ENCODE measurements around the gene HLA-DPB1. TPM values are rescaled to one million over a fixed set of nuclear protein-coding genes. Genes with fewer than 3 reads are reported as not detected.

HLA-DPB1 gene
- total RNA-seq, 1 donor from 2014 or later = 5.5 TPM

DNA sequence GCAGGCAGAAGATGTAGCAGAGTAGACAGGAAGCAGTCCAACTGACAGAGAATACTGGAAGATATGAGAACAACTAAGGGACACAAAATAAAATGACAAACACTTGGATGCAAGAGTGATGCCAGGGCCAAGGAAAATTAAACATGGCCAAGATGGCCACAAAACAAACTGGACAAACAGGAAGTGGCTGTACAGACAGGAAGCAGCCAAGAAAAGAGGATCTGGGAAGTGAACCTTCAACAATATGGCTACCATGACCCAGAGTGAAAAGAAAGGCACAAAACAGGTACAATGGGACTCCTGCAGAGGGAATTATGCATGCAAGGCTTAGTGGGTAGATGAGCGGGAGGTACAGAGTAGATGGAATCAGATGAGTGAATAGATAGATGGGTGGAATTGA is 29.1 kb downstream of the HLA-DPB1 start:
- no peak for DNase-seq (ENCODE audit: extremely low spot score, unreplicated experiment)
- Mint-ChIP-seq H3K36me3 (ENCODE audit: unreplicated experiment) (no peaks in the 10 kb centered on the region), H3K27me3 (ENCODE audit: unreplicated experiment) (peaks cover 65% of the 10 kb centered on the region), H3K27ac (ENCODE audit: unreplicated experiment) (no peak overlapping the region), H3K9me3 (ENCODE audit: unreplicated experiment) (peaks cover 18% of the 10 kb centered on the region), H3K4me3 (ENCODE audit: unreplicated experiment) (no peak overlapping the region), H3K4me1 (ENCODE audit: unreplicated experiment) (no peaks in the 10 kb centered on the region)
- TF ChIP-seq CTCF (IDR thresholded peaks at IDR 0.05) = no peak

DNA sequence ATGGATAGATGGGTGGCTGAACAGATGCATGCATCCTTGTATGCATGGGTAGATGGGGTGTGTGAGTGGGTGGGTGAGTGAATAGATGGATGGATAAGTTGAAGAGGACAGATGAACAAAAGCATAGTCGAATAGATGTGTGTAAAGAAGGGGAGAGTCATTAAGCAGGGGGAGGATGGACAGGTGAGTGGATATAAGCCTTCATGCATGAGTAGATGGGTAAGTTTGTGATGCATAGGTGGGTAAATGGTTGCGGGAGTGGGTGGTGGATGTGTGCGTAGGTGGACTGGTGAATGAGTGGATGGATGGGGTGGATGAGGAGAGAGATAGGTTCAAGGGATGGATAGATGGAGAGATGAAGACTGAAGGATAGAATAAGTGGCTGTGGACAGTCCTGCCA is 29.6 kb downstream of the HLA-DPB1 start:
- H3K27me3 Mint-ChIP-seq (ENCODE audit: unreplicated experiment) = peaks cover 69% of the 10 kb centered on the region

DNA sequence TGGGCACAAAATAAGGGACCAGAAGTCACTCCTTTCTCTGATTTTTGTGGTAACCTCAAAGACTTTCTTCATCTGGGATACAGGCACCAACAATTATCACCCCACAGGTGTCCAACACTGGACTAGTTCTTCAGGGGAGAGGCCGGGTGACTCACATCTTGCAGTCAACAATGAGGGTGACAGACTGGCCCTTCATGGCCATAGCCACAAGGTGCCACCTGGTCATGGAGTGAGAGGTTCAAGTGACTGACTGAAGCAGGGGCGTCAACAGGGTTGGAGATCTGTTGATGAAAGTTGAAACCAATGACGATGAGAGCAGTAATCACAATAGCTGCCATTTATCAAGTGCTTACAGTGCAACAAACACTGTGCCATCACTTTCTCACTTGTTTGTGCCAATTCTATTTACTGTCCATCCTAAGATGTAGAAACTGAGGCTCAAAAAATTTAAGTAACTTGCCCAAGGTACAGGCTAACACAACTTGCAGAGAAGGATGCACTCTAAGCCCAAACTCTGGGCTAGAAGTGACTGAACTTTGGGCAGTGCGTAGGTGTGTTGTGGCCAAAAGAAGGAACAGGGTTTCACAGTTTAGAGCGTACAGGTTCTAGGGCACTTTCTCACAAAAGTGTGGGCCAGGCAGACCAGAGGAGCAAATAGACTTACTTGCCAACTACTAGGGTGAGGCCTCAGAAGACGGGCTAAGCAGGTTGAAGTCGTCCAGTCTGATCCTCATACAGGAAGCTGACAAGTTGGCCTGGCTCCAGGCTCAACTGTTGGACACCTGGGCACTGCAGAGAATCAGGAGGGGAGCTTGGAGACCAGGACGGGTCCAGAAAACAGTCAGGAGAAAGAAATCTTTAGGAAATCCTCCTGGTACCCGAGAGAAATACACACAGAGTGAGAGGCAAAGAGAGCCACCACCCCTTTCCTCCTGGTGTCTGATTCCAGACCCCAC is 30.4 kb downstream of the HLA-DPB1 start:
- H3K27ac Mint-ChIP-seq (ENCODE audit: unreplicated experiment) = no peak overlapping the region
- no peak for DNase-seq (ENCODE audit: extremely low spot score, unreplicated experiment)
- H3K36me3 Mint-ChIP-seq (ENCODE audit: unreplicated experiment) = no peaks in the 10 kb centered on the region
- H3K4me1 Mint-ChIP-seq (ENCODE audit: unreplicated experiment) = no peaks in the 10 kb centered on the region
- H3K9me3 Mint-ChIP-seq (ENCODE audit: unreplicated experiment) = peaks cover 12% of the 10 kb centered on the region
- peaks cover 76% of the 10 kb centered on the region for H3K27me3 Mint-ChIP-seq (ENCODE audit: unreplicated experiment)
- H3K4me3 Mint-ChIP-seq (ENCODE audit: unreplicated experiment) = no peak overlapping the region
- TF ChIP-seq CTCF (IDR thresholded peaks at IDR 0.05) = no peak

More for the DNA sequence above, 29.6 kb downstream of the HLA-DPB1 start:
- H3K4me1 Mint-ChIP-seq (ENCODE audit: unreplicated experiment) = no peaks in the 10 kb centered on the region
- H3K9me3 Mint-ChIP-seq (ENCODE audit: unreplicated experiment) = peaks cover 18% of the 10 kb centered on the region
- no peak for DNase-seq (ENCODE audit: extremely low spot score, unreplicated experiment)
- H3K4me3 Mint-ChIP-seq (ENCODE audit: unreplicated experiment) = no peak overlapping the region
- TF ChIP-seq CTCF (IDR thresholded peaks at IDR 0.05) = no peak
- no peaks in the 10 kb centered on the region for H3K36me3 Mint-ChIP-seq (ENCODE audit: unreplicated experiment)
- no peak overlapping the region for H3K27ac Mint-ChIP-seq (ENCODE audit: unreplicated experiment)

GRCh38 chr6:33107641-33108040 is 31.9 kb downstream of the HLA-DPB1 start:
- H3K27ac Mint-ChIP-seq (ENCODE audit: unreplicated experiment) = no peak overlapping the region
- H3K9me3 Mint-ChIP-seq (ENCODE audit: unreplicated experiment) = no peaks in the 10 kb centered on the region
- no peaks in the 10 kb centered on the region for H3K4me1 Mint-ChIP-seq (ENCODE audit: unreplicated experiment)
- H3K27me3 Mint-ChIP-seq (ENCODE audit: unreplicated experiment) = peaks cover 80% of the 10 kb centered on the region
- no peak for TF ChIP-seq CTCF (IDR thresholded peaks at IDR 0.05)
- H3K36me3 Mint-ChIP-seq (ENCODE audit: unreplicated experiment) = no peaks in the 10 kb centered on the region
- DNase-seq (ENCODE audit: extremely low spot score, unreplicated experiment) = no peak
- H3K4me3 Mint-ChIP-seq (ENCODE audit: unreplicated experiment) = no peak overlapping the region

DNA sequence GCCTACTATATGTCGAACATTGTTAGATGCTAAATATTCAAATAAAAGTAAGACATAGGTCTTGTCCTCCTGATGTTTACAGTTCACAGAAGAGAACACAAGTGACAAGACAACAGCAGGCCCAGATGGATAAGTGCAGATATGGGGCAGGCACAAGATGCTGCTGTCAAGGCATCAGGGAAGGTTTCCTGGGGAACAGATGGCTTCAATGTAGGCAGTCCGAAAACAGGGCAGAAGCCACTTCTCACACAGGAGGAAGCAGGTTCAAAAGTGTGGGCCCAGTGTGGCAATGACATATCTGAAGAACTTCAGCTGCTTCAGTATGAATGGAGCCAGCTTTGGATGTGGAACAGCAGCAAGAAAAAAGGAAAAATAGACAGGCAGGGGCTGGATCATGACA is 32.5 kb downstream of the HLA-DPB1 start:
- H3K36me3 Mint-ChIP-seq (ENCODE audit: unreplicated experiment) = no peaks in the 10 kb centered on the region
- H3K27ac Mint-ChIP-seq (ENCODE audit: unreplicated experiment) = no peak overlapping the region
- no peak for TF ChIP-seq CTCF (IDR thresholded peaks at IDR 0.05)
- no peaks in the 10 kb centered on the region for H3K9me3 Mint-ChIP-seq (ENCODE audit: unreplicated experiment)
- peaks cover 86% of the 10 kb centered on the region for H3K27me3 Mint-ChIP-seq (ENCODE audit: unreplicated experiment)
- no peak overlapping the region for H3K4me3 Mint-ChIP-seq (ENCODE audit: unreplicated experiment)
- no peaks in the 10 kb centered on the region for H3K4me1 Mint-ChIP-seq (ENCODE audit: unreplicated experiment)
- DNase-seq (ENCODE audit: extremely low spot score, unreplicated experiment) = no peak

All from osteocyte (in vitro differentiated cells).